K562 (cell line): ENCODE results near the gene SRC. TPM values are rescaled to one million over a fixed set of nuclear protein-coding genes. Genes with fewer than 3 reads are reported as not detected.

Source experiments
- ATAC-seq: fragments of 200-7000 bp; cut with Tn5 transposase; 3 replicates; pipeline ENCODE4 v1.9.1; 2020; ENCODE audit warnings: moderate library complexity
- BruUV-seq: library from RNA; stranded (reverse); fragments of 400-500 nt; replicated peaks from 2 replicates; lab custom pipeline; 2021; lab: Mats Ljungman, UMichigan
- CTCF ChIA-PET: fragments of 300-600 bp; formaldehyde crosslinking; extraction: SDS; loops from one replicate; lab custom pipeline; 2021; ENCODE audit warnings: low intra/inter-chr PET ratio; lab: Yijun Ruan, JAX
- POLR2A ChIA-PET: fragments of 300-600, 350-650 bp; sonication (Branson Sonifier 250); formaldehyde crosslinking; extraction: SDS; loops from one replicate; lab custom pipeline; 2021; ENCODE audit warnings: antibody characterized with exemption, inconsistent platforms; lab: Yijun Ruan, JAX
- DNase-seq, 4 experiments: peaks; one replicate each; pipeline versions ENCODE4 v3.0.0 to v3.0.0-alpha.2; 2011 to 2018; ENCODE audit warnings: low spot score in 3 of 4, mixed read lengths in 3 of 4; ENCODE audit errors: extremely low read depth in 1 of 4
- FAIRE-seq: peaks from 2 replicates; lab custom pipeline; 2011; peaks lifted over from hg19 to GRCh38; lab: Jason Lieb, UNC
- H2AFZ ChIP-seq: 2 replicates; pipeline ENCODE4 v1.6.0; 2011; ENCODE audit warnings: low read depth, low read length, control low read depth, inconsistent platforms
- H3K27ac ChIP-seq: fragments of 200-600 bp; 3 replicates; pipeline ENCODE4 v1.8.0; 2011; ENCODE audit warnings: low read depth, mild to moderate bottlenecking, control low read depth, inconsistent platforms, low read length, moderate library complexity, mixed read lengths; ENCODE audit errors: extremely low read depth
- H3K27me3 ChIP-seq, 2 experiments: fragments of 300-600 bp in 1 of 2; 2 replicates in 1 of 2; 3 replicates in 1 of 2; pipeline versions ENCODE4 v1.6.0 to v1.8.0; 2011; ENCODE audit warnings: inconsistent platforms in 2 of 2, low read length in 2 of 2, mild to moderate bottlenecking in 1 of 2, mixed read lengths in 1 of 2, moderate library complexity in 1 of 2; ENCODE audit not compliant: control insufficient read depth in 2 of 2, insufficient read depth in 2 of 2
- H3K36me3 ChIP-seq: fragments of 300-600 bp; 3 replicates; pipeline ENCODE4 v1.8.0; 2011; ENCODE audit warnings: mild to moderate bottlenecking, low read length, inconsistent platforms; ENCODE audit not compliant: control insufficient read depth, insufficient read depth
- H3K4me1 ChIP-seq, 2 experiments: fragments of 200-600 bp in 1 of 2; replicated peaks in 1 of 2; 2 replicates in 1 of 2; 3 replicates in 1 of 2; pipeline versions ENCODE4 v1.5.1 to v1.8.0; 2011; ENCODE audit warnings: inconsistent platforms in 2 of 2, low read length in 2 of 2, mild to moderate bottlenecking in 1 of 2, mixed read lengths in 1 of 2, moderate library complexity in 1 of 2; ENCODE audit not compliant: control insufficient read depth in 2 of 2, insufficient read depth in 2 of 2
- H3K4me2 ChIP-seq: 2 replicates; pipeline ENCODE4 v1.6.1; 2011; ENCODE audit warnings: low read length, control low read depth, inconsistent platforms, mixed read lengths; ENCODE audit not compliant: insufficient read depth
- H3K4me3 ChIP-seq: fragments of 200-600 bp; sonication (generic), shearing (Covaris generic); 2 replicates; pipeline ENCODE4 v1.5.1; 2016; ENCODE audit warnings: control low read depth, inconsistent platforms
- H3K79me2 ChIP-seq: fragments of 200-600 bp; 3 replicates; pipeline ENCODE4 v1.8.0; 2011; ENCODE audit warnings: low read length, inconsistent platforms; ENCODE audit not compliant: control insufficient read depth, insufficient read depth
- H3K9ac ChIP-seq, 2 experiments: 2 replicates each; pipeline versions ENCODE4 v1.6.0 to v1.6.1; 2011; ENCODE audit warnings: low read depth in 2 of 2, low read length in 2 of 2, control low read depth in 1 of 2, inconsistent platforms in 1 of 2, mild to moderate bottlenecking in 1 of 2, mixed read lengths in 1 of 2; ENCODE audit not compliant: insufficient read depth in 1 of 2
- H3K9me1 ChIP-seq: one replicate; pipeline ENCODE4 v1.6.0; 2011; ENCODE audit warnings: inconsistent platforms, mild to moderate bottlenecking, low read length, moderate library complexity; ENCODE audit not compliant: control insufficient read depth, insufficient read depth
- H3K9me3 ChIP-seq: replicated peaks from 2 replicates; pipeline ENCODE4 v1.5.1; 2011; ENCODE audit warnings: low read depth, low read length, inconsistent platforms; ENCODE audit not compliant: control insufficient read depth, insufficient read depth
- H4K20me1 ChIP-seq: replicated peaks from 2 replicates; pipeline ENCODE4 v1.6.1; 2011; ENCODE audit warnings: low read length, inconsistent platforms, mixed read lengths; ENCODE audit not compliant: control insufficient read depth, insufficient read depth
- BRD9 ChIP-seq: fragments of 450-650 bp; IDR thresholded peaks from 2 replicates; pipeline ENCODE4 v1.6.1; 2018; ENCODE audit warnings: low read depth; ENCODE audit not compliant: partially characterized antibody
- CXXC5 ChIP-seq: fragments of 250-450 bp; sonication (Bioruptor Pico); IDR thresholded peaks from 2 replicates; pipeline ENCODE4 v1.8.0; 2022; ENCODE audit warnings: inconsistent platforms, mild to moderate bottlenecking, moderate library complexity
- FOXJ2 ChIP-seq: fragments of 200-800 bp; sonication (Bioruptor generic); IDR thresholded peaks from 2 replicates; pipeline ENCODE4 v1.6.1; 2016; ENCODE audit warnings: missing genetic modification characterization, missing compliant biosample characterization
- GATA2 ChIP-seq: sonication (generic); formaldehyde crosslinking; IDR thresholded peaks from 2 replicates; pipeline ENCODE4 v1.4.0; 2020; ENCODE audit warnings: mild to moderate bottlenecking, missing genetic modification reagents
- HINFP ChIP-seq: fragments of 450-650 bp; conservative IDR thresholded peaks from 2 replicates; pipeline ENCODE4 v1.6.1; 2016; ENCODE audit warnings: missing genetic modification characterization, low read depth, mild to moderate bottlenecking, control low read depth, missing compliant biosample characterization
- MTA1 ChIP-seq: fragments of 450-650 bp; IDR thresholded peaks from 2 replicates; pipeline ENCODE4 v1.6.1; 2017; ENCODE audit warnings: borderline replicate concordance
- NR3C1 ChIP-seq: sonication (generic); formaldehyde crosslinking; IDR thresholded peaks from 2 replicates; pipeline ENCODE4 v1.8.1; 2022; ENCODE audit warnings: missing genetic modification reagents
- PATZ1 ChIP-seq: fragments of 250-450 bp; sonication (Bioruptor Pico); IDR thresholded peaks from 2 replicates; pipeline ENCODE4 v1.5.0; 2020; ENCODE audit warnings: mild to moderate bottlenecking, borderline replicate concordance
- POLR2H ChIP-seq: IDR thresholded peaks from 2 replicates; pipeline ENCODE4 v1.6.1; 2016; ENCODE audit warnings: missing genetic modification characterization, low read depth, mild to moderate bottlenecking, control low read depth, missing compliant biosample characterization, moderate library complexity
- RAD21 ChIP-seq, 2 experiments: fragments of 250-450 bp in 1 of 2; fragments of 450-650 bp in 1 of 2; sonication (Bioruptor Pico) in 1 of 2; formaldehyde crosslinking in 1 of 2; IDR thresholded peaks in 1 of 2; conservative IDR thresholded peaks in 1 of 2; 2 replicates each; pipeline versions ENCODE4 v1.4.0 to v1.8.0; 2020 to 2022; ENCODE audit warnings: mild to moderate bottlenecking in 2 of 2, moderate library complexity in 1 of 2
- ZBTB26 ChIP-seq: fragments of 450-650 bp; formaldehyde crosslinking; IDR thresholded peaks from 2 replicates; pipeline ENCODE4 v1.4.0; 2022; ENCODE audit warnings: missing genetic modification characterization
- ZC3H4 ChIP-seq: sonication (generic); formaldehyde crosslinking; IDR thresholded peaks from 2 replicates; pipeline ENCODE4 v1.9.0; 2021; ENCODE audit warnings: missing genetic modification reagents, borderline replicate concordance
- ZNF23 ChIP-seq: fragments of 250-450 bp; sonication (Bioruptor Pico); IDR thresholded peaks from 2 replicates; pipeline ENCODE4 v1.4.0; 2020; ENCODE audit warnings: mild to moderate bottlenecking
- ZNF24 ChIP-seq: fragments of 450-650 bp; IDR thresholded peaks from 2 replicates; pipeline ENCODE4 v1.6.1; 2016
- WGBS: fragments of 100-300 bp; shearing (Covaris generic); methylation state at CpG from one replicate; pipeline ENCODE4 v1.1.6; 2016; ENCODE audit warnings: low coverage, mixed read lengths; ENCODE audit not compliant: insufficient coverage; ENCODE audit errors: missing lambda C conversion rate; 5-methylcytosine and 5-hydroxymethylcytosine counted together
- in situ Hi-C: fragments of 300-500 bp; cut with MboI; formaldehyde crosslinking; loops from 4 replicates; pipeline ENCODE4 v1.15.0; 2018; ENCODE audit warnings: inconsistent platforms, mixed read lengths
- intact Hi-C: fragments of 100-400 bp; cut with micrococcal nuclease; formaldehyde crosslinking; loops from 2 replicates; pipeline ENCODE4 v1.14.2; 2022
- polyA plus RNA-seq, 8 experiments: library from polyadenylated mRNA; depleted of rRNA in 4 of 8; stranded (reverse) in 5 of 8; unstranded in 3 of 8; fragments of >200 nt; fragmentation: Nextera tagmentation in 2 of 8; fragmentation: Illumina TruSeq in 1 of 8; extraction: Ambion mirVana in 2 of 8; extraction: Trizol in 1 of 8; gene quantifications; 2 replicates each; pipeline versions ENCODE4 v1.2.1 to v1.2.3, GENCODE V29; 2011 to 2014; ENCODE audit warnings: inconsistent platforms in 1 of 8, missing spikeins in 1 of 8
- total RNA-seq, 7 experiments: library from RNA; depleted of rRNA in 6 of 7; stranded (reverse); fragments of >200 nt in 6 of 7; fragmentation: Illumina TruSeq in 2 of 7; extraction: Trizol in 2 of 7; gene quantifications; 2 replicates each; pipeline versions ENCODE4 v1.2.1 to v1.2.3, GENCODE V29; 2011 to 2021; ENCODE audit warnings: low replicate concordance in 1 of 7

SRC gene
- total and polyA plus RNA-seq, 9 of the 15 experiments (the other 6 are each of a cell fraction or from before 2014, with no cell fraction given), result 0.06 to 8.5 (median 3.1) TPM

GRCh38 chr20:37358366-37359150 is 12.6 kb downstream of the SRC start:
- ChIA-PET CTCF (no interaction called here), POLR2A (interaction anchor here (1.0 to 1.2 kb wide), 2 partner anchors 11 to 12 kb away, joined by 3 to 4 read pairs; partner anchors contain the start of gene SRC)
- H3K4me3 ChIP-seq, result no peak overlapping the region
- no peaks in the 10 kb centered on the region for H3K9me3 ChIP-seq
- H4K20me1 ChIP-seq, result peaks cover 10% of the 10 kb centered on the region; the same call in 1 of the 2 replicates
- H3K9me1 ChIP-seq, result no peaks in the 10 kb centered on the region
- BruUV-seq, result no TSS peak
- WGBS, result 71% methylated on average over 20 of the region's 23 CpGs
- H3K4me1 ChIP-seq, result peaks cover 0 to 29% of the 10 kb centered on the region in 2 experiments; a peak in 2 of 5 replicates
- no peak overlapping the region for H3K4me2 ChIP-seq
- in situ Hi-C loops (no loop called here), intact Hi-C loops (no loop called here)
- DNase-seq (no peak), FAIRE-seq (no peak), ATAC-seq (no peak)
- H3K27ac ChIP-seq, result no peak overlapping the region
- H3K27me3 ChIP-seq, result no peaks in the 10 kb centered on the region
- H2AFZ ChIP-seq, result no peak overlapping the region
- H3K36me3 ChIP-seq, result no peaks in the 10 kb centered on the region
- H3K9ac ChIP-seq, result peak overlapping the region in 1 of 2 experiments; percentile 50; a peak in 2 of 4 replicates
- no peaks in the 10 kb centered on the region for H3K79me2 ChIP-seq
- no peak for TF ChIP-seq PATZ1 (CRISPR knock-in tag)
- TF ChIP-seq HINFP, result no peak
- TF ChIP-seq NR3C1, result no peak
- no peak for TF ChIP-seq ZNF23 (CRISPR knock-in tag)
- no peak for TF ChIP-seq ZNF24
- no peak for TF ChIP-seq CXXC5 (CRISPR knock-in tag)
- TF ChIP-seq BRD9, result no peak
- TF ChIP-seq MTA1, result no peak
- no peak for TF ChIP-seq ZC3H4 (CRISPR knock-in tag)
- no peak for TF ChIP-seq GATA2 (CRISPR knock-in tag)
- TF ChIP-seq FOXJ2, result no peak
- TF ChIP-seq POLR2H (tag), result no peak
- TF ChIP-seq RAD21 (CRISPR knock-in tag; conservative IDR thresholded peaks at IDR 0.05 in 1 of 2, IDR thresholded peaks at IDR 0.05 in 1 of 2), result no peak
- TF ChIP-seq ZBTB26 (CRISPR knock-in tag), result no peak
